Muscle layer of duodenum (tissue), 2 donors: ENCODE measurements around the gene MT4.
A peak's percentile ranks its signal among the peaks of the same experiment; 100 is the strongest.

Source experiments
- H3K27ac ChIP-seq: one replicate; pipeline ENCODE4 v1.7.0; 2013; ENCODE audit warnings: mild to moderate bottlenecking, low read length
- H3K27me3 ChIP-seq: one replicate; pipeline ENCODE4 v1.7.0; 2013; ENCODE audit warnings: low read depth, mild to moderate bottlenecking, control low read depth, low read length
- H3K36me3 ChIP-seq, 2 donors: one replicate each; pipeline ENCODE4 v1.7.0; 2013; ENCODE audit warnings: low read length in 2 of 2, control low read depth in 1 of 2, mild to moderate bottlenecking in 1 of 2; ENCODE audit not compliant: insufficient read depth in 2 of 2, control insufficient read depth in 1 of 2
- H3K4me1 ChIP-seq, 2 donors: one replicate each; pipeline ENCODE4 v1.7.0; 2013; ENCODE audit warnings: low read length in 2 of 2, mild to moderate bottlenecking in 2 of 2, control low read depth in 1 of 2, moderate library complexity in 1 of 2; ENCODE audit not compliant: insufficient read depth in 2 of 2, control insufficient read depth in 1 of 2
- H3K4me3 ChIP-seq, 2 donors: one replicate each; pipeline ENCODE4 v1.7.0; 2013; ENCODE audit warnings: low read length in 2 of 2, low read depth in 1 of 2, mild to moderate bottlenecking in 1 of 2
- H3K9me3 ChIP-seq, 2 donors: one replicate each; pipeline ENCODE4 v1.7.0; 2013; ENCODE audit warnings: low read length in 2 of 2, control low read depth in 1 of 2, mild to moderate bottlenecking in 1 of 2; ENCODE audit not compliant: control insufficient read depth in 1 of 2
- donor health status: healthy.

Gene MT4

DNA sequence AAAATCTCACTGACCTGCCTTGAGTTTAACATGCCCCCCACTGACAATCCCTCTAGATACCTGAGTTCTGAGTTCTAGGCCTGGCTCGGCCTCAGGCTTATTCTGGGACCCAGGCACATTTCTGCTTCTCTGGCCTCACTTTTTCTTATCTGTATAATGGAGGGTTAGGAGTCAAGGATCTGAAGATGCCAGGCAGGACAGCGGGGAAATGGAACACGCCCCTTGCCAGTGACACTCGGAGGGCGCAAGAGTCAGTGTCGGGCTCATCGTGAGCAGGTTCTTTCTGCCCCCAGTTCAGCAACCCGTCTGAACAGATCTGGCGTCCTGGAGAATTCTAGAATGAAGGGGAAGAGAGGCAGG, 23.9 kb downstream of the MT4 start:
- H3K4me1 ChIP-seq = peaks cover 0 to 12% of the 10 kb centered on the region in 2 donors
- H3K27ac ChIP-seq = no peak overlapping the region
- H3K36me3 ChIP-seq = no peaks in the 10 kb centered on the region
- peak overlapping the region in 1 of 2 donors; percentile 71 for H3K4me3 ChIP-seq
- H3K27me3 ChIP-seq = peaks cover 22% of the 10 kb centered on the region
- H3K9me3 ChIP-seq = no peaks in the 10 kb centered on the region

DNA sequence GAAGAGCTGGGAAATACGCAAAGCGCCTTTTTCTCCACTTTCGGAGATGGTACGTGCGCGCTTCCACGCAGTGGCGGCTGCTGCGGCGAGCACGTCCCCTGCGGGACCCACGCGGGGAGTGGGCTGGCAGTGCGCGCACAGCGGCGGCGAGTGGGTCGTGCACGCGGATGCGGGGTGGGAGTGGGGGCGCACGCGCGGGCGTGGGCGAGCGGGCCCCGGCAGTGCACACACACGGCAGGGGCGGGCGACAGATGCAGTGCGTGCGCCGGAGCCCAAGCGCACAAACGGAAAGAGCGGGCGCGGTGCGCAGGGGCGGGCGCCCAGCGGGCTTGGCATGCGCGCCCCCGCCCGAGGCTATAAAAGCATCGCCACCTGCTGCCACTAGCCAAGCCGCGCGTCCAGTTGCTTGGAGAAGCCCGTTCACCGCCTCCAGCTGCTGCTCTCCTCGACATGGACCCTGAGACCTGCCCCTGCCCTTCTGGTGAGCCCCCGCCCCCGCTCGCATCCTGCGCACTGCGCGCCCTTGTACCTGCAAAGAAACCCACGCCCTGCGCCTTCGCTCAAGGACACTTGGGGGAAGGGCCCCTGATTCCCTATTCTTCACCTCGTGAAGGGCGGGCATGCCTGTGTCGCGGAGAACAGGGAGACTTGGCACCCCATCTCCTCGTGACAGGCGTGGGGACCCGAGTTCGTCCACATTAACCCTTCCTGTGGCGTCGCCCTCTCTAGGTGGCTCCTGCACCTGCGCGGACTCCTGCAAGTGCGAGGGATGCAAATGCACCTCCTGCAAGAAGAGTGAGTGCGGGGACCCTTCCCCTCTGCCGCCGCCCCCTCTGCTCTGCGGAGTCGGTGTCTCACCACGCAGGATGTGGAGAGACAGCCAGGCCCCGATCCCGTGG, 24.5 kb downstream of the MT4 start, which contains the start of gene MT3:
MT3 (plus strand) TSS at position 388 of the 899 bp plus-strand sequence; CDS start at position 451, 63 bp downstream.
- H3K9me3 ChIP-seq = no peaks in the 10 kb centered on the region
- peak within 1 kb of the TSS in 1 of 2 donors; percentile 71 for H3K4me3 ChIP-seq
- H3K27me3 ChIP-seq = peaks cover 22% of the 10 kb centered on the region
- H3K36me3 ChIP-seq = no peaks in the 10 kb centered on the region
- H3K27ac ChIP-seq = no peak within 1 kb of the TSS
- H3K4me1 ChIP-seq = peaks cover 0 to 12% of the 10 kb centered on the region in 2 donors

DNA sequence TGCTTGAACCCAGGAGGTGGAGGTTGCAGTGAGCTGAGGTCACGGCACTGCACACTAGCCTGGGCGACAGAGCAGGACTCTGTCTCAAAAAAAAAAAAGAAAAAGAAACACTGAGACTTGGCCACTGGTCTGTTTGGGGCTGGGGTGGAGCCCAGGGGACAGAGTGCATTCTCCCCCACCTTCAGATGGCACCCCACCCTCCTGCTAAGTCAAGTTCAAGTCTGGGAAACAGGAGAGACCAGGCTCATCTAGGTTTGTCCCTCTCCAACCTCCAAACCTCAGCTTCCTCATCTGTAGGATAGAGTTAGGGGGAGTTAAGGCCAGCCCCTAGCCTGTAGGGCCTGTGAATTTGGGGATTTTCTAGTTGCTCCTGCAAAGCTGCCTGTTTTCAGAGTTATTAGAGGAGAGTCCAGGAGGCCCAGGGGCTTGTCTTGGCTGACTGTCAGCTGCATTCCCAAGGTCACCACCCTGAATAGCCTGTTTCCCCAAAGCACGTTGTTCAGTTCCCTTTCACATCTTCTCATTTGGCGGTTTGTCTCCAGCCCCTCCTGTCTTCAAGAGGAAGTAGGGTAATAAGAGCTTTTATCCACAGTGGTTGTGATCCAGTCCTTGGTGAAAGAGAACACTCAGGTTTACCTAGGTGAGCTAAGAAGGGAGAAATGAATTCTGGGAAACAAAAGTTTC, 26.6 kb downstream of the MT4 start:
- Histone ChIP-seq H3K27me3 (peaks cover 22% of the 10 kb centered on the region), H3K4me1 (peaks cover 0 to 12% of the 10 kb centered on the region in 2 donors), H3K27ac (no peak overlapping the region), H3K36me3 (no peaks in the 10 kb centered on the region), H3K9me3 (no peaks in the 10 kb centered on the region), H3K4me3 (no peak overlapping the region)

DNA sequence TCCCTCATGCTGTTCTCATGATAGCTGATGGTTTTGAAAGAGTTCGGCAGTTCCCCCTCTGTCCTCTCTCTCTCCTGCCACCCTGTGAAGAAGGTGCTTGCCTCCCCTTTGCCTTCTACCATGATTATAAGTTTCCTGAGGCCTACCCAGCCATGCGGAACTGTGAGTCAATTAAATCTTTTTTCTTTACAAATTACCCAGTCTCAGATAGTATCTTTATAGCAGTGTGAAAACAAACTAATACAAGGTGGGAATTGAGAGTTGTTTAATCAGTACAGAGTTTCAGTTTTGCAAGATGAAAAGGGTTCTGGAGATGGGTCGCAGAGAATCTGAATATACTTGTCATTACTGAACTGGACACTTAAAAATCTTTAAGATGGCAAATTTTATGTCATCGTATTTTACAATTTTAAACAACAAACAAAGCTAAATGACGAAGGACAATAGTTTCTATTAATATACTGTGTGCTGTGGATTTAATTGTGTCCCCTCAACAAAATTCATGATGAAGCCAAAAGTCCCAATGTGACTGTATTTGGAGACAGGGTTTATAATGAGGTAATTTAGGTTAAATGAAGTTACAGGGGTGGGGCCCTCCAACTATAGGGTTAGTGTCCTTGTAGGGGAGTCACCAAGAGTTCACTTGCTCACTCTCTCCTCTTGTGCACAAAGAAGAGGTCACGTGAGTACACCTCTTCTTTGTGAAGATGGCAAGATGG, 28.9 kb downstream of the MT4 start:
- H3K27me3 ChIP-seq = peaks cover 21% of the 10 kb centered on the region
- peaks cover 0 to 12% of the 10 kb centered on the region in 2 donors for H3K4me1 ChIP-seq
- H3K4me3 ChIP-seq = no peak overlapping the region
- H3K36me3 ChIP-seq = no peaks in the 10 kb centered on the region
- H3K9me3 ChIP-seq = no peaks in the 10 kb centered on the region
- H3K27ac ChIP-seq = no peak overlapping the region

DNA sequence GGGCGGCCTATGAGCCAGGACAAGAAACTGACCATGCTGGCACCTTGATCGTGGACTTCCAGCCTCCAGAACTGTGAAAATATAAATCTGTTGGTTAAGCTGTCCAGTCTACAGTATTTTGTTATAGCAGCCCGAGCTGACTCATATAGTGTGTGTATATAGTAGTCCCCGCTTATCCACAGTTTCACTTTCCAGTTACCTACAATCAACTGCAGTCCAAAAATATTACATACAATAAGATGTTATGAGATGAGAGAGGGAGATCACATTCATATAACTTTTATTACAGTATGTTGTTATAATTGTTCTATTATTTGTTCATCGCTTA, 29.4 kb downstream of the MT4 start:
- Histone ChIP-seq H3K36me3 (no peaks in the 10 kb centered on the region), H3K4me1 (peaks cover 0 to 6% of the 10 kb centered on the region in 2 donors), H3K27me3 (peaks cover 15% of the 10 kb centered on the region), H3K9me3 (no peaks in the 10 kb centered on the region), H3K4me3 (no peak overlapping the region), H3K27ac (no peak overlapping the region)

DNA sequence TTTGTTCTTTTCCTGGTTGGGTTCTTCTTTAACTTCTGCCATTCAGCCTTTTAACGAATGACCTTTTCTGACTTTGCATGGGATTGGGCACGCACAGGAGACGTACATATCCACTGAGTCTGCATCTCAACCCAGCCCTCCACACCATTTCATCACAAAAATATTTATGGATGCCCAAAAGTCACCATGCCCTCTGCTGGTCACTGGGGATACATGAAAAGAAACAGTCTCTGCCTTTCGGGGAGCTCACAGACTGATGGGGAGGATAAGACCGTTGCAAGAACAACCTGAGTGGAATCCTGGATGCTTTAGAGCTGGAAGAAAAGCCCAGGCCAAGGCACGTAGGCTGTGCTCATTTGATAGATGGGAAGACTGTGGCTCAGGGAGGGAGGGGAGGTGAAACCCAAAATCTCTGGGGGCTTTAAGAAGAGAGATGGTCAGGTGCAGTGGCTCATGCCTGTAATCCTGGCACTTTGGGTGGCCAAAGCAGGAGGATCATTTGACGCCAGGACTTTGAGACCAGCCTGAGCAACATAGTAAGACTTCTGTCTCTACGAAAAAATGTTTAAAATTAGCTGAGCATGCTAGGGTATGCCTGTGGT, 35.6 kb downstream of the MT4 start:
- no peaks in the 10 kb centered on the region for H3K36me3 ChIP-seq
- H3K4me1 ChIP-seq = no peaks in the 10 kb centered on the region
- no peak overlapping the region for H3K4me3 ChIP-seq
- no peaks in the 10 kb centered on the region for H3K9me3 ChIP-seq
- no peak overlapping the region for H3K27ac ChIP-seq
- H3K27me3 ChIP-seq = no peaks in the 10 kb centered on the region

DNA sequence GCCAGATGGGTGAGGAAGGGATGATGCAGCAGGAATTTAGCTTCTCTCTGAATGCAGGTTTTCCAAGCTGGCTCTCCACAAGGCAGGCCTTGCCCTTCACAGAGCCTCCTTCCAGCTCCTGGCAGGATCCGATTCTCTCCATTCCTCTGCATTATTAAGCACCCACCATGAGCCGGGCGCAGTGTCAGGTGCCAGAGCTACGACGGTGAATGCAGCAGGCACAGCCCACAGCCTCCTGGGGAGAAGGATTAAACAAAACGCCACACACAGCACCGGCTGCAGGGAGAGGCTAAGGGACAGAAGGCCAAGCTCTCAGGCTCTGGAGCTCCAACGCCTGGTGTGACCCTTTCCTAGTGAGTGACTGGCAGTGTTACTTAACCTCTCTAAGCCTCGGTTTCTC, 36.5 kb downstream of the MT4 start:
- Histone ChIP-seq H3K9me3 (no peaks in the 10 kb centered on the region), H3K27me3 (no peaks in the 10 kb centered on the region)

DNA sequence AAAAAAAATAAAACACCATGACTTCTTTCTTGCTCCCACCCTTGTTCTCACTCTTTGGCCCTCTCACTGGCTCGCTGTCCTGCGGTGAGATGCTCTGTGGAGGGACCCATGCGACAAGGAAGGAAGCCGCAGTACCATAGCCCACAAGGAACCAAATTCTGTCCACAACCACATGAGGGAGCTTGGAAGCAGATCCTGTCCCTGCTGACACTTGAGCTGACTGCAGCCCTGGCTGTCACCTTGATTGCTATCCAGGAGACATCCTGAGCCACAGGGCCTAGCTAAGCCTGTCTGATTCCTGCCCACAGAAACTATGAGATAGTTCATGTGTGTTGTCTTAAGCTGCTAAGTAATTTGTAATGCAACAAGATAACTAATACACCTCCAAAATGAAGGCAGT, 38.7 kb downstream of the MT4 start:
- Histone ChIP-seq H3K4me3 (no peak overlapping the region), H3K27ac (no peak overlapping the region), H3K36me3 (peaks cover 0 to 7% of the 10 kb centered on the region in 2 donors), H3K27me3 (no peaks in the 10 kb centered on the region), H3K4me1 (peaks cover 3 to 4% of the 10 kb centered on the region in 2 donors), H3K9me3 (no peaks in the 10 kb centered on the region)

More for the DNA sequence above, 36.5 kb downstream of the MT4 start:
- Histone ChIP-seq H3K27ac (no peak overlapping the region), H3K4me3 (no peak overlapping the region), H3K4me1 (no peaks in the 10 kb centered on the region), H3K36me3 (no peaks in the 10 kb centered on the region)

DNA sequence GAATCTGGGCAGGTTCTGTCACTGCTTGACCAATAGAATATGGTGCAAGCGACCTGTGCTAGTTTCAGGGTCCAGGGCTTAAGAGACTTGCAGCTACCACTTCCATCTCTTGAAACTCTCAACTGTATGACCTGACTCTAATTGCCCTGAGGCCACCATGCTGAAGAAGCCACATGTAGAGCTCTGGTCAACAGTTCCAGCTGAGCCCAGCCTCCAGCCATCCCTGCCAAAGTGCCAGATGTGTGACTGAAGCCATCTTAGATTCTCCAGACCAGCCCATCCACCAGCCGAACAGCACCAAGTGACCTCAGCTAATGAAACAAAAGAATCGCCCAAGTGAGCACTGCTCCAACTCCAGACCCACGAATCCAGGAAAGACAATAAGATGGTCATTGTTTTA, 40.1 kb downstream of the MT4 start:
- Histone ChIP-seq H3K36me3 (peaks cover 0 to 7% of the 10 kb centered on the region in 2 donors), H3K4me3 (no peak overlapping the region), H3K4me1 (peaks cover 3 to 4% of the 10 kb centered on the region in 2 donors), H3K27me3 (no peaks in the 10 kb centered on the region), H3K9me3 (no peaks in the 10 kb centered on the region), H3K27ac (peak overlapping the region; percentile 95)

DNA sequence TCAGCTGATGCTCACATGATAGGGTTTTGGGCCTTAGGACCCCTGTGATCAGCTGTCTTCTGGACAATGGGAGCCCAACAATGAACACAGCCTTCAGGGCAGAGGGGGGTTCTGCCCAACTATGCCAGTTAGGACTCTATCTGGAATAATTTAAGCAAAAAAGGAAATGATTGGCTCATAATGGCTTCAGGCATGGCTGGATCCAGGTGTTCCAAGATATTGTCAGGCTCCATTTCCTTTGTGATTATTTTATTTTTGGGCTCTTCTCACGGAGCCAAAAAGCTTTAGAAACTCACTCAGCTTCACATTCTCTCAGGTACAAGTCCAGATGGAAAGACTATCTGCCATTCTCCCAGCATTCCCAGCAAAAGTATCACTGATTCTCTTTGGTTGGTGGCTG, 40.6 kb downstream of the MT4 start:
- H3K4me1 ChIP-seq = peaks cover 3 to 4% of the 10 kb centered on the region in 2 donors
- H3K27ac ChIP-seq = peak overlapping the region; percentile 95

DNA sequence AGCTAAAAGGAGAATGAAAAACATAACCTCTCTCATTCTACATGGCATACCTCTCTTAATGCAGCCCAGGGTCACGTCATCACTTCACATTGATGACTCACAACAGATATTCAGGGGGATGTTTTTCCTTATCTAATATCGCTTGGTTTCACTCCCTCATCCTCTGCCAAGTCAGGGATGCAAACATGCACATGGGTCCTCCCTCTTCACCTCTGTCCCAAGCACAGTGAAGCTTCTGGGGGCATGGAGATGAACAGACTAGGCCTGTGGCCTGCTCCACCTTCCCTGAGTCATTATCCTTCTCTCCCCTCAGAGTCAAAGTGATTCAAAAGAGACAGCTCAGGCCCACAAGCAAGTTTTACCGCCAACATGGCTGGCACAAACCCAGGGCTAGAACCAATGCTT, 41.2 kb downstream of the MT4 start:
- Histone ChIP-seq H3K36me3 (peaks cover 0 to 7% of the 10 kb centered on the region in 2 donors), H3K9me3 (no peaks in the 10 kb centered on the region), H3K27ac (peak overlapping the region; percentile 95), H3K4me3 (no peak overlapping the region), H3K27me3 (no peaks in the 10 kb centered on the region), H3K4me1 (peaks cover 3 to 4% of the 10 kb centered on the region in 2 donors)

More for the DNA sequence above, 40.6 kb downstream of the MT4 start:
- no peaks in the 10 kb centered on the region for H3K27me3 ChIP-seq
- H3K9me3 ChIP-seq = no peaks in the 10 kb centered on the region
- no peak overlapping the region for H3K4me3 ChIP-seq
- H3K36me3 ChIP-seq = peaks cover 0 to 7% of the 10 kb centered on the region in 2 donors
